Loucy (cell line): ENCODE results near the gene TUBB6.

Experiments used
- H2AFZ ChIP-seq: fragments of 200-600 bp; sonication (generic); 2 replicates; pipeline ENCODE4 v1.6.0; 2016; ENCODE audit warnings: antibody characterized with exemption, mild to moderate bottlenecking, low read length, moderate library complexity
- H3F3A ChIP-seq: fragments of 200-600 bp; 2 replicates; pipeline ENCODE4 v1.6.0; 2016; ENCODE audit warnings: antibody characterized with exemption, low read depth, mild to moderate bottlenecking
- H3K27me3 ChIP-seq: fragments of 200-600 bp; sonication (generic); 2 replicates; pipeline ENCODE4 v1.6.1; 2014; ENCODE audit warnings: low read length, mild to moderate bottlenecking; ENCODE audit not compliant: insufficient read depth, poor library complexity, severe bottlenecking
- H3K36me3 ChIP-seq: fragments of 200-600 bp; sonication (generic); 2 replicates; pipeline ENCODE4 v1.6.1; 2016; ENCODE audit warnings: low read length; ENCODE audit not compliant: insufficient read depth
- H3K4me1 ChIP-seq: fragments of 200-600 bp; sonication (generic); 2 replicates; pipeline ENCODE4 v1.5.1; 2014; ENCODE audit warnings: low read length, mild to moderate bottlenecking; ENCODE audit not compliant: insufficient read depth, poor library complexity, severe bottlenecking
- H3K4me2 ChIP-seq: fragments of 200-600 bp; sonication (generic); 2 replicates; pipeline ENCODE4 v1.6.0; 2014; ENCODE audit warnings: antibody characterized with exemption, low read length, low read depth, mild to moderate bottlenecking; ENCODE audit not compliant: poor library complexity, severe bottlenecking
- H3K4me3 ChIP-seq: fragments of 200-600 bp; sonication (generic); 2 replicates; pipeline ENCODE4 v1.5.1; 2014; ENCODE audit warnings: low read length, mild to moderate bottlenecking, mixed read lengths; ENCODE audit not compliant: poor library complexity, severe bottlenecking
- H3K79me2 ChIP-seq: fragments of 200-600 bp; sonication (generic); 2 replicates; pipeline ENCODE4 v1.6.1; 2014; ENCODE audit warnings: low read length; ENCODE audit not compliant: insufficient read depth
- H3K9ac ChIP-seq: fragments of 200-600 bp; sonication (generic); 2 replicates; pipeline ENCODE4 v1.6.0; 2014; ENCODE audit warnings: mild to moderate bottlenecking, low read depth, low read length, moderate library complexity; ENCODE audit not compliant: poor library complexity, severe bottlenecking
- H3K9me2 ChIP-seq: fragments of 200-600 bp; sonication (generic); replicated peaks from 2 replicates; pipeline ENCODE4 v1.6.1; 2016; ENCODE audit warnings: low read depth, low read length, mixed read lengths
- H3K9me3 ChIP-seq: fragments of 200-600 bp; sonication (generic); 2 replicates; pipeline ENCODE4 v1.6.1; 2014; ENCODE audit warnings: mild to moderate bottlenecking, antibody characterized with exemption, low read length, low read depth; ENCODE audit not compliant: insufficient read depth
- H4K20me1 ChIP-seq: fragments of 200-600 bp; sonication (generic); 2 replicates; pipeline ENCODE4 v1.6.0; 2014; ENCODE audit warnings: antibody characterized with exemption, low read length, mild to moderate bottlenecking; ENCODE audit not compliant: insufficient read depth, poor library complexity, severe bottlenecking
- EZH2phosphoT487 ChIP-seq: fragments of 200-600 bp; IDR thresholded peaks from 2 replicates; pipeline ENCODE4 v1.6.1; 2018; ENCODE audit warnings: antibody characterized with exemption, mild to moderate bottlenecking, moderate library complexity, borderline replicate concordance
- TF ChIP-seq, protein P1 (sequence below): fragments of 200-600 bp; sonication (generic); conservative IDR thresholded peaks from 2 replicates; pipeline ENCODE4 v1.5.1; 2014; ENCODE audit warnings: mild to moderate bottlenecking, antibody characterized with exemption, low read length

Gene TUBB6

DNA sequence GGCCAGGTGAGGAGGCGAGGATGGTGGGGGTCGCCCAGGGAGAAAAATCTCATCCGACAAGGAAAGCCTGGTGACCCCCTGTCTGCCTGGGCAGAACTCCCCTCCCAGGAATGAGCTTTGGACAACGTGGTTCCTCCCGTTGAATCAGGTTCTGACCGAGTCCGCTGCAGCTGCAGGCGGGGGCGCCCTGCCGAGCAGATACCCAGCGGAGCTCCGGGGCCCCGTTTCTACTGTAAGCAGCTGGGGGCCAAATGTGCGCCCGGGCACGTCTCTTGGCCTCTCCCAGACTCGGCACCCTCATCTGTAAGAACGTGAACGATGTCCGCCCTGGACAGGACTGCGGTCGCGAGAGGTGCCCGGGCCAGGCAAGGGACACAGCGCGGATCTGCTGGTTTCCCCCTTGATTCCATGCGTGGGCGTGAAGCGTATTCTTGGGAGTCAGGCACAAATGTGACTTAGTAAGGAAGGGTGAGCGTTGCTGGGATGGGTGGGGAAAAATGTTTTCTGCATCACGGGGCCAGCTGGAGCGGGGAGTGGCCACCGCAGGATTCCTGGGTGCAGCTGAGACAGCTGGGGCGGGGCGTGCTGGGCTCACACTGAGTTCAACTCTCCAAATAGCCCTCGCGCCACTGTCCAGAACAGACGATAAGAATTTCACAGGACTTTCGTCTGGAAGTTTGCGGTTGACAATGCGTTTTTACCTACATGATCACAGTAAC lies 20.2 kb upstream of the TUBB6 start:
- TF ChIP-seq, protein P1, sequence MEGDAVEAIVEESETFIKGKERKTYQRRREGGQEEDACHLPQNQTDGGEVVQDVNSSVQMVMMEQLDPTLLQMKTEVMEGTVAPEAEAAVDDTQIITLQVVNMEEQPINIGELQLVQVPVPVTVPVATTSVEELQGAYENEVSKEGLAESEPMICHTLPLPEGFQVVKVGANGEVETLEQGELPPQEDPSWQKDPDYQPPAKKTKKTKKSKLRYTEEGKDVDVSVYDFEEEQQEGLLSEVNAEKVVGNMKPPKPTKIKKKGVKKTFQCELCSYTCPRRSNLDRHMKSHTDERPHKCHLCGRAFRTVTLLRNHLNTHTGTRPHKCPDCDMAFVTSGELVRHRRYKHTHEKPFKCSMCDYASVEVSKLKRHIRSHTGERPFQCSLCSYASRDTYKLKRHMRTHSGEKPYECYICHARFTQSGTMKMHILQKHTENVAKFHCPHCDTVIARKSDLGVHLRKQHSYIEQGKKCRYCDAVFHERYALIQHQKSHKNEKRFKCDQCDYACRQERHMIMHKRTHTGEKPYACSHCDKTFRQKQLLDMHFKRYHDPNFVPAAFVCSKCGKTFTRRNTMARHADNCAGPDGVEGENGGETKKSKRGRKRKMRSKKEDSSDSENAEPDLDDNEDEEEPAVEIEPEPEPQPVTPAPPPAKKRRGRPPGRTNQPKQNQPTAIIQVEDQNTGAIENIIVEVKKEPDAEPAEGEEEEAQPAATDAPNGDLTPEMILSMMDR: no peak
- no peak for TF ChIP-seq EZH2phosphoT487
- no peaks in the 10 kb centered on the region for H3K4me1 ChIP-seq
- H4K20me1 ChIP-seq: no peaks in the 10 kb centered on the region
- no peak overlapping the region for H3K4me2 ChIP-seq
- H3K27me3 ChIP-seq: no peaks in the 10 kb centered on the region
- H3K4me3 ChIP-seq: no peak overlapping the region
- H3K79me2 ChIP-seq: no peaks in the 10 kb centered on the region
- no peaks in the 10 kb centered on the region for H3K36me3 ChIP-seq
- H3K9me3 ChIP-seq: no peaks in the 10 kb centered on the region
- no peak overlapping the region for H3K9ac ChIP-seq
- H3K9me2 ChIP-seq: no peaks in the 10 kb centered on the region
- no peak overlapping the region for H2AFZ ChIP-seq
- no peaks in the 10 kb centered on the region for H3F3A ChIP-seq

DNA sequence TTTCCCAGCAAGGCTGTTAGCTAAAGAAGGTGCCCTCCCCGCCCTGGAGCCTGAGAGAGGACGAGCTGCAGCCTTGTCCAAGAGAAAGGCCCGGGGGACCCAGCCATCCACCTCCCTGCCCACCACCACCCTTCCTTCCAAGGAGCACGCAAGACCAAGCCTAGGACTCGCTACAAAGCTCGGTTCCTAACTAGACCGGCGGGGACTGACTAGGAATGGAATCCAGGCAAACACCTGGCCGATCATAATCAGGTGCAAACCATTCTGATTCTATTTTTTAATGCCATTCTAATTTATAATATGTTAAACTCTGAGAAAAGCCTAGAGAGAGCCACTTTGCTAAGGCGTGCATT lies 19.7 kb upstream of the TUBB6 start:
- no peak overlapping the region for H3K9ac ChIP-seq
- no peak for TF ChIP-seq EZH2phosphoT487
- TF ChIP-seq, protein P1: no peak
- H3K4me2 ChIP-seq: no peak overlapping the region
- H3F3A ChIP-seq: no peaks in the 10 kb centered on the region
- no peaks in the 10 kb centered on the region for H3K27me3 ChIP-seq
- H4K20me1 ChIP-seq: no peaks in the 10 kb centered on the region
- no peaks in the 10 kb centered on the region for H3K4me1 ChIP-seq
- H3K9me3 ChIP-seq: no peaks in the 10 kb centered on the region
- H3K4me3 ChIP-seq: no peak overlapping the region
- H3K36me3 ChIP-seq: no peaks in the 10 kb centered on the region
- no peaks in the 10 kb centered on the region for H3K79me2 ChIP-seq
- H3K9me2 ChIP-seq: no peaks in the 10 kb centered on the region
- no peak overlapping the region for H2AFZ ChIP-seq

DNA sequence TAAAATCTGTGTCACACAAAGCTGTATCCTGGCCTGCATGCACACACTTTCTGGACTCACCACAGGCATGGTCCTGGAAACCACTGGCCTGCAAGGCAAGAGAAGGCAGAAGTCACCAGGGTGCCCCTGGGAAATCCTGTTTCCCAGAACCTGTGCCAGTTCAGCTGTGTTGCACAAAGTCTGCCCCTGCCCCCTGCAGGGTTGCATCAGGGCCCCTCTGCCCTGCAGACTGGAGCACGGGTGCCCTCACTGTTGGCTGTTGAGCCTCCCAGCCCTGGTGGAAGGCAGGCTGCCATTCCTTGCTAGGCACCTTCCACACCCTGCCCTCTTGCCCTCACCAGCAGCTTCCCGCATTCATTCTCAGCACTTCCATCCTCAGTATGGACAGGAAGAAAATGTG lies 18.0 kb upstream of the TUBB6 start:
- H3F3A ChIP-seq: no peaks in the 10 kb centered on the region
- no peak overlapping the region for H2AFZ ChIP-seq
- no peak overlapping the region for H3K4me2 ChIP-seq
- H3K9ac ChIP-seq: no peak overlapping the region
- no peaks in the 10 kb centered on the region for H3K9me2 ChIP-seq
- no peaks in the 10 kb centered on the region for H3K4me1 ChIP-seq
- no peaks in the 10 kb centered on the region for H3K9me3 ChIP-seq
- no peaks in the 10 kb centered on the region for H4K20me1 ChIP-seq
- H3K79me2 ChIP-seq: no peaks in the 10 kb centered on the region
- TF ChIP-seq, protein P1: no peak
- no peak for TF ChIP-seq EZH2phosphoT487
- H3K36me3 ChIP-seq: no peaks in the 10 kb centered on the region
- no peaks in the 10 kb centered on the region for H3K27me3 ChIP-seq
- no peak overlapping the region for H3K4me3 ChIP-seq
